Stimulated activated CD8-positive, alpha-beta memory T cell treated with anti-CD3 and anti-CD28 coated beads, Interleukin-2, amount 100 ng/mL, for 48 hours (primary cell): Measurements from ENCODE around the gene PIEZO1.
"Not testable (repeated sequence)": the region's sequence is repeated elsewhere in the genome, so short reads cannot be mapped to it uniquely, and the experiment has no call there.

Experiments used
- DNase-seq, 2 donors: peaks; one replicate each; pipeline ENCODE4 v3.0.0-alpha.2; 2020; ENCODE audit warnings: low read depth in 2 of 2

The PIEZO1 gene

DNA sequence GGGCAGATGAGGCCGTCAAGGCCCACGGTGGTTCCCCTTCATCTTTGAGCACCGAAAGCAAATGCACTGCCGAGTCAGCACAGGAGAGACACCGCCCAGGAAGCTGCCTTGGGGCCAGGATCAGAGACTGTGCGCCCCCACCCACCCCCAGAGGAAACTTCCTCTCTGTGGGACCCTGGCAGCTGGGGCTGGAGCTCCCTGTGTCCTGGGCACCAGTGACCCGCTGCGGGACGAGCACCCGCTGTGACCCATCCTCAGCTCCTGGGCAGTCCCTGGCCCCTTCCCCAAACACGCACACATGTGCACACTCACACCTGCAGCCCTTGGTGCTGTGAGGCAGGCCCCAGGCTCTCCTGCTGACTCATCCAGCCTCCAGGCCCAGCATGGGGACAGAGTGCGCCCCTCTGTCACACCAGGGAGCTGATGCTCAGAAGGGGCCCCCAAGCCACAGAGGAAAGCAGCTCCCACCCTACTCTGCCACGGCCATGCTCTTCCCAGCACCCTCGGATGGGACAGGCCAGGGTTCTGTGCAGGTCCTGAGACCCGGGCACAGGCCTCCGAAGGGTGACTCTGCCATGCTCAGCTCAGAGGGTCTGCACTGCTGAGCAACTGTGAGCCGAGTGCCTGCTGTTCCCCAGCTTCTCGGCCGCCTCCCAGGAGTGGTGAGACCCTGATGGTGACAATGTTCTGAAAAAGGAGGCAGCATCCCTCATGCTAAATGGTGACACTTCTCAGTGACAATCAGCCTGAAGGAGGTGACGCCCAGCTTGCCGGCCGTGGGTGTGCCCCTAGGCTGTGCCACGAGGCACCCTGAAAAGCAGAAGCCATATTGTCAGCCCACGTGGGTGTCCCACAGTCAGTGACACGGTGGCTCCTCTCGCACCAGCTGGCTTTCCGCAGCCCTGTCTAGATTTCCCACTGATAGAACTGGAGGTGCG, 3.6 kb downstream of the PIEZO1 start:
- DNase-seq: peak; percentile 54 to 62

DNA sequence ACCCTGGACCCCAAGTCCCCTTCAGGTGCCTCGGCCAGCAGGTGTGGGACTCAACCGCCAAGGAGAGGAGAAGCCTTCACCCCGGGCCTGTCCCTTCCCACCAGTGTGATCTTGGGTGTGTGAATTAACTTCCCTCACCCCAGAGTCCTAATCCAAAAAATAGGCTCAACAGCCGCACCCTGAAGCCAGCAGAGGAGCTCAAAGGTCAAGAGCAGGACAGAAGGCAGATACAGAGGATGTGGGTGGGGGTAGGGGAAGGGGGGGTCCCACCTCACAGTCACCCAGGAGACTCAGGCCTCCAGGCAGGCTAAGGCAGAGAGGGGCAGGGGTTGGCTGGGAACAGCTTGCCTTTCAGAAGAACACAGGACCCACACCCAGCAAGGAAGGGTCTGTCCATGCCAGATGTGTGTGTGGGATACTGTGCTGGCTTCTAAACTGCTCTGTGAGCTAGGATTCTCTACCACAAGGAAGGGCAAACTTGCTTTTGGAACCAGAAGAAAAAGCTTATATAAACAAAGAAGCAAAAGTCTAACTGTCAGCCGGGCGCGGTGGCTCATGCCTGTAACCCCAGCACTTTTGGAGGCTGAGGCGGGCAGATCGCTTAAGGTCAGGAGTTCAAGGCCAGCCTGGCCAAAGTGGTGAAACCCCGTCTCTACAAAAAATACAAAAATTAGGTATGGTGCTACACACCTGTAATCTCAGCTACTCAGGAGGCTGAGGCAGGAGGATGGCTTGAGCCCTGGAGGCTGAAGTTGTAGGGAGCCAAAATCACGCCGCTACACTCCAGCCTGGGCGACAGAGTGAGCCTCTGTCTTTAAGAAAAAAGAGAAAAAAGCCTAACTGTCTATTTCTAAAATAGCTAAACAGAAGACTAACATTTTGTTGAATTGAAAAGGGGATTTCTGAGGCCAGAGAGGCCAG, 4.6 kb downstream of the PIEZO1 start:
- DNase-seq: no peak

DNA sequence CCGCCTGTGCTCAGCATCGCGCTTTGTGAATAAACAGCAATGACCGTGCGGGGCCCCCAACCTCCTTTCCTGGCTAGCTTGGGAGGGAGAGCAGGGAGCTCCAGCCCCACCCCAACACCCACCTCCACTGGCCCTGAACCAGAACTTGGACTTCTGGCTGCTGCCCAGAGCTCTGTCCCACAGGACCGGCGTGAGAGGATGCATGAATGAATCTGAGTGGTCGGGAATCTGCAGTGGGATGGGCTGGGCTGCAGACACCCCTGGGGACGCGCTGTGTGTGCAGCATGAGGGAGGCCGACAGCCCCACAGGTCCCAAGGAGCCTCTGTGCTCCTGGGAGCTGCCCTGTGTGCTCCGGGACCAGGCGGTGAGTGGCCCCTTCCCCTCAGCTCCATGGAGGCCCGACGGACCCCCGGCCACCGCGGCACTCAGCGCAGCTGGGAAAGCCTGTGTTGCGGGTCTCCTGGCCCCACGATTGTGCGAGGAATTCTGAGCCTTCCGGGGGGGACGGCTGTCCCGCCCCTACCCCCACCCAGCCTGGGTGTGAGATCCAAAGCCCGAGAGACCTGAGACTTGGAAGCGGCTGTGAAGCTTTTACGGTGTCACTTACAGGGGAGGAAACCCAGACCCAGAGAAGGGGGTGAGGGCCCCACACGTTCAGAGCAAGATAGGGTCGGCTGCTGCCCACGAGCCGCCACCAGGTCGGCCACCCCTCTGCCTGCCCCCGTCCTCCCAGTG, 5.4 kb downstream of the PIEZO1 start:
- no peak for DNase-seq

DNA sequence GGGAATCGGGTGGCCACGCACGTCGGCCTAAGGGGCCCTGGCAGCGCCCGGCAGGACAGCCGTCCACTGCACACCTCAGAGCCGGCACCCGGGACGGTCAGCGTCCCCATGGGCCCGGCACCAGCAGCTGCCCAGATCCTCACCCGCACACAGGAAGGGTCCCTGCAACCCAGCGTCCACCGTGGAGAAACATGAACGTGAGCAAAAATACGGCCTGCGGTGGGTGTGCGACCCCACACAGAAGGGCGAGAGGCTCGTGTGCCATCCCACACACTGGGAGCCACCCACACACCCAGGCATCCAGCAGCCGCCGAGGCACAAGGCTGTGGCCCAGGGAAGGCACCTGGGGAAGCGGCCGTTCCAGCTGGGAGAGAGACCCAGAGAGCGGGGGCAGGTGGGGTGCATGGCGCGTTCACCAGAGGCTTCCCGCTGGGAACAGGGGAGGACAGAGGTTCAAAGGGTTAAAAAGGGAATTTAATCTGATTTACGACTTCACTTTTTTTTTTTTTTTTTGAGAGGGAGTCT, 6.4 kb downstream of the PIEZO1 start:
- no peak for DNase-seq

- DNase-seq: no peak
These were observed 6.8 kb downstream of the PIEZO1 start for GRCh38 chr16:88778271-88778525.

DNA sequence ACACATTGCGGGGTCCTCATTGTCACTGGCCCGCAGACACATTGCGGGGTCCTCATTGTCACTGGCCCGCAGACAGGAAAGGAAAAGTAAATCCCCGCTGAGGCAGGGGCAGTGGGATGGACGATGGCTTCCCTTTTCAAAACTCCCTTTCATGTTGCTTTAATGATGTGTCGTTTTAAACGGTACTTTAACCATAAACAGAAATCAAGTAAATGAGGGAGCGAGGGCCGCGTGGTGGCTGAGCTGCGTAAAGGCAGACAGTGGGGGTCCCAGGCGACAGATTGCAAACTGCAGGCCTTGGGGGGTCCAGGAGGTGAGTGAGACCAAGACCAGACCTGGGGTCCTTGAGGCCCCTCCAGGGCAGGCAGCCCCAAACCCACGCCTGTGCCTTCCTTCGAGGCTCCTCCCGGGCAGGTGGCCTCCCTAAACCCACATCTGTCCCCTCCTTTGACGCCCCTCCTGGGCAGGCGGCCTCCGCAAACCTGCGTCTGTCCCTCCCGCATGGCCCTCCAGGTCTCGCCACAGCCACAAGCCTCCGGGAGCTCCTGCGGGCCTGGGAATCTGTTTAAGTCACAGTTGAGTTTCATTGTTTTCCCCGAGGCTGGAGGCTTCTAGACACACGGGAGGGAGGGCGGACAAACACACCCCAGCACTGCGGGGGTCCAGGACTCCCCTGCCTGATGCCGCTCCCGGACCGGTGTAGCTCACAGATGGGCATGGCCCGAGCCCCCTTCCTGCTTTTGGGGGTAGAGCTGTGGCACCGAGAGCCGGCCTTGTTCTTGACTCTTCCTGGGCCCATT, 7.3 kb downstream of the PIEZO1 start:
- no peak for DNase-seq

DNA sequence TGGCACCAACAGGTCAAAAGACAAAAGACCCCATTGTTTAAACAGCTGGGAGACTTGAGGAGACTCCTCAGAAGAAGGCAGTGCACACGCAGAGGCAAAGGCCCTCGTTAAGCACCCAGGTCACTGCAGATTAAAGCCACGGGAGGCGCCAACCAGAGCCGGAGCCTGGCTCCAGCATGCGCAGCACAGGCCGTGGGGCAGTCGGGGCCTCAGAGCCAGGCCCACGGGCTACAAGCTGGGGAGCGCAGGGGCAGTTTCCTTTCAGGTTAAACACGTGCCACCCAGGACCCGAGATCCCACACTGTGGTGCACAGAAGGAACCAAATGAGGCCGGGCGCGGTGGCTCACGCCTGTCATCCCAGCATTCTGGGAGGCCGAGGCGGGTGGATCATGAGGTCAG, 9.2 kb downstream of the PIEZO1 start:
- no peak for DNase-seq

DNA sequence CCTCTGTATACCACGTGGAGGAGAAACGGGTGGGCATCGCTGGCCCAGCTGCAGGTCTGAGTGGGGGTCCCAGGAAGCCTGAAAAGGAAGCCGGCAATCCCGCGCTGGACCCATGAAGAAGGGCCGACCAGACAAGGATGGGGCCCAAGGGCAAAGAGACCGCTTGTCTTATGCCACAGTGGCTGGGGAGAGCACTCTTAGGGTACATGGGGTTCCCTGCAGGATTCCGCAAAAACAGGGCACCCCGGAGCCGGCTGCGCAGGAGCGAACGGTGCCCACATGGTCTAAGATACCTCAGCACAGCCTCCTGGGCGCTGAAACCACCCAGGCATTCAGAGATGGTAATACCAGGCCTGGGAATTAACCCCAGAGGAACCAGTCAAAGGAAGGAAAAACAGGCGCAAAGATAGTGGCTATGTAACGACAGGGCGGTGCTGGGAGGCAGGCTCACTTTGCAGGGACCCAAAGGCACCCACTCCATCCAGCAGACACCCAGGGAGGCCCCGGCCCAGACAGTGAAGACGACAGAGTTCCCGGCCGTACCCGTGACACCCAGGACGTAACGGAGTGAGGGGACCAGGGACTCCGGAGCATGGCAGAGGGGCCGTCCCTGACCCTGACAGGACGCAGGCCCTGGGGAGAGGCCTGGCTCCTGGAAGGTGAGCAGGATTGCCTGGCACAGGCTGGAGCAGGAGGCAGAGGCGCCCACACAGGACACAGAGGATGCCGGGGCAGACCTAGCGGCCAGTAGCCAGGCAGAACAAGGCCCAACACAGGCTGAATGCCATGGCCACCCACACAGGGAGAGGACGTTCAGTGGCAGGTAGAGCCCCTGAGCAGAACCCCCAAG, 10.3 kb downstream of the PIEZO1 start:
- DNase-seq: no peak

GRCh38 chr16:88773812-88774291, 11.2 kb downstream of the PIEZO1 start:
- DNase-seq: no peak

- DNase-seq: no peak
These were observed 11.9 kb downstream of the PIEZO1 start for GRCh38 chr16:88772871-88773811.

DNA sequence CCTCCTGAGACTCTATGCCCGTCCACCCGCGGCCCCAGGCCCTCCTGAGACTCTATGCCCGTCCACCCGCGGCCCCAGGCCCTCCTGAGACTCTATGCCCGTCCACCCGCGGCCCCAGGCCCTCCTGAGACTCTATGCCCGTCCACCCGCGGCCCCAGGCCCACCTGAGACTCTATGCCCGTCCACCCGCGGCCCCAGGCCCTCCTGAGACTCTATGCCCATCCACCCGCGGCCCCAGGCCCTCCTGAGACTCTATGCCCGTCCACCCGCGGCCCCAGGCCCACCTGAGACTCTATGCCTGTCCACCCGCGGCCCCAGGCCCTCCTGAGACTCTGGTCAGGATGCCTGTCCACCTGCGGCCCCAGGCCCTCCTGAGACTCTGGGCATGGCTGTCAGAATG, 13.2 kb downstream of the PIEZO1 start:
- not testable (repeated sequence) for DNase-seq

- DNase-seq: no peak
These were observed 13.7 kb downstream of the PIEZO1 start for GRCh38 chr16:88771294-88771772.

GRCh38 chr16:88770461-88771293, 14.3 kb downstream of the PIEZO1 start:
- DNase-seq: peak in 1 of 2 donors; percentile 30

DNA sequence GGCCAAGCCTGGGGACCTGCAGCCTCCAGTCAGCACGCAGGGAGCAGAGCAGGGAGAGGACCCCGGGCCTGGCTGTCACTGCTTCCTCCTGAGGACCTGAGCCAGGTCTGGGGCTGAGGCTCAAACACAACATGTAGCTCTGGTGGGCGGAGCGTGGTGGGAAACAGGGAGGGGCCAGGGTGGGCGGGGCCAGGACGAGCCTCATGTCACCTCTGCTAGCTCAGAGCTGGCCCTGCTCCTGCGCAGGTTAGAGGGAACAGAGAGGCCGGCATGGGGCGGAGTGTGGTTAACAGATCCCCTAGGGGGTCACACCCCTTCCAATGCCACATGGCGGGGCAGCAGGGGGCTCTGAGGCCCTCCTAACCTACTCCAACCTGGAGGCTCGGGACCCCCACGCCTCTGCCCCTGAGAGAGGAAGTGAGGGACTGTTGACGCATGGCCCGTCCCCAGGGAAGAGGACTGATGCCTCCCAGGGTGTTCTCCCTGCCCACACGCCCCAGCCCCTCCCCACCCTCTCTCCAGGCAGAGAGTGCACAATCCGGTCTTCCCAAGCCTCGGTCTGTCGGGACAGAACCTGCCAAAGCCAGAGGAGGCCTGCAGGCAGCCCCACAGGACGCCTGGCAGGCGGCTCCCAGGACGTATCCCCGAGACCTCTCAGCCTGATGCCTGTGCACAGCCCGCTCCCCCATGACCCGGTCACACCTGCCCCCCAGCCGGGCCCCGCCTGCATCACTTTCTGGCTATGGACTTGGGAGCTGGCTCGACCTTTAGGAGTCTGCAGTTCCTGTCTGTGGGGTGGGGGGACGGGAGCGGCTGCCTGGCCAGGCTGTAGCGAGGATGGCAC, 15.2 kb downstream of the PIEZO1 start:
- peak; percentile 24 to 45 for DNase-seq

DNA sequence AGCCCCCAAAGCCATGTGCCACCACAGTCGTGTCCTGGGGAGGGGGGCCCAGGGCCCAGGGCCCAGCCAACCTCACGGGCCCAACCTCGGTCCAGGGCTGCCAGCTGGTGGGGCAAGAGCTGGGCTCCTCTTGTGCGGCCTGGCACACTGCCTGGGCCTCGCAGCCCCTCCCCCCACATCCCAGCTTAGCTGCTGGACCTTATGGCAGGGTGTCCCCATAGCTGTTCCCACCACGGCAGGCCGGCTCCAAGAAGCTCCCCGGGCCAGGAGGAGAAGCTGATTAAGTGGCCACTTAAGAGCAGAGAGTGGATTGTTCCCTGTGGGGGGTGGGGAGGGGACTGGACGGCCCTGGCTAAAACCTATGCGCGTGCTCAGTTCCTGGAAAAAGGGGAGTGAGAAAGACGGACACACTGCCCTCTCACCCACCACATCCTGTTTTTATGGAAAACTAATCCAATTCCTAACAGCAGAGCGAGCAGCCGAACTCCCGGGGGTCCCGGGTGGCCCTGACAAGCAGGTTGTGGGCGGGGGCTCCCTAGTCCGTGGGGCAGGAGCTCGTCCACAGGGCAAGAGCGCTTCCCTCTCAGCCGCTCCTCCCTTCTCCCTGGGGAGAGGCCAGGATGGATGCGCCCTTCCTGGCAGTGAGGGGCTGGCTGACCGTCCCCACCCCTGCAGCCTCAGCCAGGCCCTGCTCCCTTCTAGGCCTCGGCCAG, 16.8 kb downstream of the PIEZO1 start:
- DNase-seq: no peak

DNA sequence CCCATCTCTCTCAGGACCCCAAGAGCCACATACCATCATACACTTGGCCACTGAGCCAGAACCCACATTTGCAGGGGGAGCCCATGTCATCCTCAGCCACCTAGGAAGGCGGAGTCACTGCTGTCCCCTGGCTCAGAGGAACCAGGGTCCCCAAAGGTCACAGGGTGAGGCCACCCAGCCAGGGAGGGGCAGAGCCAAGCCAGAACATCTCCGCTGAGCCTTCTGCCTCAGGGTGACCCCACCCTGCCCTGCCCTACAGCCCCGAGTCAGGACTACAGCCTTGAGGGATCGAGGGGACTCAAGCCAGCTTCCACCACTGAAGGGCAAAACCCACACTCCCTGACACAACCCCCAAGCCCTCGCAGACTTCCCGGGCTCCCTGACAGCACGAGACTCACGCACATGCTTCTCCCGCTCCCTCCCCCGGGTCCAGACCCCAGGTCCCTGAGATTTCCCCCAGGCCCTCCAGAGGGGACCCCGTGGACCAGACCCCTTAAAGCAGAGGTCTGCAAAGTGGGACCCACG, 17.4 kb downstream of the PIEZO1 start:
- no peak for DNase-seq
